Nephron (organoid): ENCODE results near the gene SLC3A2.
"Not testable (repeated sequence)": the region's sequence is repeated elsewhere in the genome, so short reads cannot be mapped to it uniquely, and the experiment has no call there.

ENCODE experiments used
- H3K27ac Mint-ChIP-seq, 3 experiments: 2 replicates each; pipeline ENCODE4 v1.8.0; 2020; ENCODE audit warnings: mixed read lengths in 3 of 3, mild to moderate bottlenecking in 2 of 3, moderate library complexity in 1 of 3
- H3K27me3 Mint-ChIP-seq: 2 replicates; pipeline ENCODE4 v1.8.0; 2021; ENCODE audit warnings: low read depth, mild to moderate bottlenecking, moderate library complexity, mixed read lengths
- H3K36me3 Mint-ChIP-seq: 2 replicates; pipeline ENCODE4 v1.8.0; 2020; ENCODE audit warnings: low read depth, mixed read lengths
- H3K4me1 Mint-ChIP-seq: 2 replicates; pipeline ENCODE4 v1.8.0; 2020; ENCODE audit warnings: mixed read lengths
- H3K4me3 Mint-ChIP-seq, 3 experiments: 2 replicates each; pipeline ENCODE4 v1.8.0; 2020; ENCODE audit warnings: mild to moderate bottlenecking in 3 of 3, mixed read lengths in 3 of 3, moderate library complexity in 2 of 3
- H3K9me3 Mint-ChIP-seq: 2 replicates; pipeline ENCODE4 v1.8.0; 2020; ENCODE audit warnings: mixed read lengths
- CTCF ChIP-seq, 3 experiments: fragments of 200-600 bp; sonication (generic); IDR thresholded peaks; one replicate each; pipeline ENCODE4 v1.5.0; 2021; ENCODE audit warnings: antibody characterized with exemption in 3 of 3; ENCODE audit not compliant: unreplicated experiment in 3 of 3

SLC3A2 gene

GRCh38 chr11:62839050-62839945 is 41.4 kb upstream of the SLC3A2 start, which contains the start of gene WDR74:
Gene WDR74 (minus strand): TSS chr11:62839590. CDS start chr11:62839570, 20 bp downstream.
- Mint-ChIP-seq H3K4me3 (no peak within 1 kb of the TSS), H3K36me3 (peaks cover 19% of the 10 kb centered on the region), H3K4me1 (peaks cover 10% of the 10 kb centered on the region), H3K27me3 (no peaks in the 10 kb centered on the region), H3K9me3 (no peaks in the 10 kb centered on the region), H3K27ac (no peak within 1 kb of the TSS)
- TF ChIP-seq CTCF (IDR thresholded peaks at IDR 0.05; ENCODE audit: unreplicated experiment in 3 of 3) = no peak

GRCh38 chr11:62840721-62841360 is 39.9 kb upstream of the SLC3A2 start:
- peaks cover 10% of the 10 kb centered on the region for H3K4me1 Mint-ChIP-seq
- H3K4me3 Mint-ChIP-seq, H3K27ac Mint-ChIP-seq, H3K36me3 Mint-ChIP-seq, H3K27me3 Mint-ChIP-seq, H3K9me3 Mint-ChIP-seq: not testable (repeated sequence)

DNA sequence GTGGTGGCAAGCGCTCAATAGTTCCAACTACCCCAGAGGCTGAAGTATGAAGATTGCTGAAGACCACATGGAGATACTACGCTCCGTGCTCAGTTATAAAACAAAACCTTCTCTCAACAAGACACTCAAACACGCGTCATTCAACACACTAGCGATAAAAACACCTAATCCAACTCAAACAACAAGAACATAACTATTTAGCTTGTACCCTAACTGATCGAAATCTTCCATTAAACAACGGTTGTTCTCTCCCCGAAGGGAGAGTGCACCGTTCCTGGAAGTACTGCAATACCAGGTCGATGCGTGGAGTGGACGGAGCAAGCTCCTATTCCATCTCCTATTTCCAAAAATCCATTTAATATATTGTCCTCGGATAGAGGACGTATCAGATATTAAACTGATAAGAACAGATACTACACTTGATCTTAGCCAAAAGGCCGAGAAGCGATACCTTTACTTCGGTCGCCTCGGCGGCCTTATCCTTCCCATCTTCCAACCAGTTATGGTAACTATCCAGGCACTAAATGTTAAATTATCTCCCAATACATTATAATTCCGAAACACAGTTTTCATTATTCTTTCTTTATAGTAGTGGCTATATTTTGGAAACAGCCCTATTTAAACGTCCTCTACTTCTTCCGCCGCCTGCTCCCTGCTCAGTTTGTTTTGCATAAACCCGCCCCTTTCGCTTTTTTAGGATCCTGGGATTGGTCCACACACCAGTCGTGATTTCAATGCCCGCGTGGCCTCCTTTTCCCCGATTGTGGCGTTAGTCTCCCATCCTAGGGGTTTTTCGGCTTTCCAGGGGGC is 39.1 kb upstream of the SLC3A2 start:
- Mint-ChIP-seq H3K4me1 (peaks cover 10% of the 10 kb centered on the region), H3K27ac (no peak overlapping the region), H3K27me3 (no peaks in the 10 kb centered on the region), H3K9me3 (no peaks in the 10 kb centered on the region), H3K36me3 (peaks cover 6% of the 10 kb centered on the region), H3K4me3 (no peak overlapping the region)
- TF ChIP-seq CTCF (IDR thresholded peaks at IDR 0.05; ENCODE audit: unreplicated experiment in 3 of 3) = no peak

- Mint-ChIP-seq H3K27me3 (no peaks in the 10 kb centered on the region), H3K4me3 (no peak overlapping the region), H3K4me1 (peaks cover 10% of the 10 kb centered on the region), H3K27ac (no peak overlapping the region), H3K9me3 (no peaks in the 10 kb centered on the region), H3K36me3 (peaks cover 4% of the 10 kb centered on the region)
- no peak for TF ChIP-seq CTCF (IDR thresholded peaks at IDR 0.05; ENCODE audit: unreplicated experiment in 3 of 3)
Observed at GRCh38 chr11:62842171-62842741, 38.4 kb upstream of the SLC3A2 start.

DNA sequence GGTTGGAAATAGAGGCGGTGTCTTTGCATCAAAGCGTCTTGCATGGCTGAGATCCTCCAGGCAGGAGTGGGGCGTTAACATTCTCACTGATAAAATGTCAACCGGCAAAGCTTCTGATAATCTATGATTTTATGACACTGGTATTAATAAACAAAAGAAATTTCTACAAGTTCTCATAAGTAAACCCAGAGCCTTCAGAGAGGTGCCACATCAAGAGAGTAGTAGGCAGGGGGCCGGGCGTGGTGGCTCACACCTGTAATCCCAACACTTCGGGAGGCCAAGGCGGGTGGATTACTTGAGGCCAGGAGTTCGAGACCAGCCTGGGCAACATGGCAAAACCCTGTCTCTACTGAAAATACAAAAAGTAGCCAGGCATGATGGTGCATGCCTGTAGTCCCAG is 37.8 kb upstream of the SLC3A2 start:
- not testable (repeated sequence) for H3K27ac Mint-ChIP-seq, H3K27me3 Mint-ChIP-seq, H3K36me3 Mint-ChIP-seq, H3K4me3 Mint-ChIP-seq, H3K9me3 Mint-ChIP-seq
- peaks cover 10% of the 10 kb centered on the region for H3K4me1 Mint-ChIP-seq

DNA sequence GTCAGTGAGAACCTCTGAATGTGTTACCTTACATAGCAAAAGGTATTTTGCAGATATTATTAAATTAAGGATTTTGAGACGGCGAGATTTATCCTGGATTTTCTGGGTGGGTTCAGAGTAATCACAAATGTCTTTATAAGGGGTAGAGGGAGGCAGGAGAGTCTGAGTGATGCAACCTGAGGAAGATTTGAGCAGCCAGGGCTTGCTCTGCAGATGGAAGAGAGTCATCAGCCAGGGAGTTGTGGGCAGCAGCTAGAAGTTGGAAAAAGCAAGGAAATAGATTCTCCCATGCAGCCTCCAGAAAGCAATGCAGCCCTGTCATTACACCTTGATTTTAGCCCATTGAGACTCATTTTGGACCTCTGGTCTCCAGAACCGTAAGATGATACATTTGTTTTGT is 37.2 kb upstream of the SLC3A2 start:
- Mint-ChIP-seq H3K27me3 (no peaks in the 10 kb centered on the region), H3K4me1 (peaks cover 10% of the 10 kb centered on the region), H3K27ac (peak overlapping the region in 2 of 3 experiments; percentile 71 to 76), H3K36me3 (no peaks in the 10 kb centered on the region), H3K9me3 (no peaks in the 10 kb centered on the region), H3K4me3 (no peak overlapping the region)
- no peak for TF ChIP-seq CTCF (IDR thresholded peaks at IDR 0.05; ENCODE audit: unreplicated experiment in 3 of 3)
